Measurements from ENCODE around the gene KRTCAP3. TPM values are rescaled to one million over a fixed set of nuclear protein-coding genes. Genes with fewer than 3 reads are reported as not detected.

KRTCAP3 gene, protein sequence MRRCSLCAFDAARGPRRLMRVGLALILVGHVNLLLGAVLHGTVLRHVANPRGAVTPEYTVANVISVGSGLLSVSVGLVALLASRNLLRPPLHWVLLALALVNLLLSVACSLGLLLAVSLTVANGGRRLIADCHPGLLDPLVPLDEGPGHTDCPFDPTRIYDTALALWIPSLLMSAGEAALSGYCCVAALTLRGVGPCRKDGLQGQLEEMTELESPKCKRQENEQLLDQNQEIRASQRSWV
- total RNA-seq, result 5.5 and 6.9 TPM in 2 replicates
- long read RNA-seq, result 0 reads

DNA sequence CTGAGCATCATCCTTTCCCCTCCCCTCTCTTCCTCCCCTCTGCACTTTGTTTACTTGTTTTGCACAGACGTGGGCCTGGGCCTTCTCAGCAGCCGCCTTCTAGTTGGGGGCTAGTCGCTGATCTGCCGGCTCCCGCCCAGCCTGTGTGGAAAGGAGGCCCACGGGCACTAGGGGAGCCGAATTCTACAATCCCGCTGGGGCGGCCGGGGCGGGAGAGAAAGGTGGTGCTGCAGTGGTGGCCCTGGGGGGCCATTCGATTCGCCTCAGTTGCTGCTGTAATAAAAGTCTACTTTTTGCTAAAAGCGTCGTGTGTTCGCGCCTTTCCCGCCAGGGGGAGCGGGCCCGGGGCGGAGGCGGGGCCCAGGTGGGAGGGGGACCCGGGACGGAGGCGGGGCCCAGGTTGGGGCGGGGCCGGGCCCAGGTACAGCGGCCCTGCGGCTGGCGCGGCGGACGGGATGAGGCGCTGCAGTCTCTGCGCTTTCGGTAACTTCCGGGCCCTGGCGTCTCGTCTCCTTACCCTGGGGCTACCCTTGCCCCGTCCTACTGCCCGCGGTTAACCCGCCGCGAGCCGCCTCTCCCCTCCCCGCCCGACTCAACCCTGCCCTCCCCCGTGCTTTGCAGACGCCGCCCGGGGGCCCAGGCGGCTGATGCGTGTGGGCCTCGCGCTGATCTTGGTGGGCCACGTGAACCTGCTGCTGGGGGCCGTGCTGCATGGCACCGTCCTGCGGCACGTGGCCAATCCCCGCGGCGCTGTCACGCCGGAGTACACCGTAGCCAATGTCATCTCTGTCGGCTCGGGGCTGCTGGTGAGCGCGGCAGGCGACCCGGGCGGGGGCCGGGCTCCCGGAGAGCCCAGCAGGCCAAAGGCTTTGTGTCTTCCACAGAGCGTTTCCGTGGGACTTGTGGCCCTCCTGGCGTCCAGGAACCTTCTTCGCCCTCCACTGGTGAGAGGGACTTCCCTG is at the start of gene KRTCAP3:
KRTCAP3 (plus strand) TSS at position 424 of the 962 bp plus-strand sequence; CDS start at position 456, 32 bp downstream.
- Mint-ChIP-seq H3K27me3 (ENCODE audit: low read depth) (no peaks in the 10 kb centered on the region), H3K4me1 (no peaks in the 10 kb centered on the region), H3K9me3 (no peaks in the 10 kb centered on the region), H3K27ac (ENCODE audit: unreplicated experiment) (no peak within 1 kb of the TSS), H3K36me3 (ENCODE audit: low read depth) (peaks cover 21% of the 10 kb centered on the region), H3K4me3 (peak within 1 kb of the TSS; percentile 19)
- TF ChIP-seq, protein P1, sequence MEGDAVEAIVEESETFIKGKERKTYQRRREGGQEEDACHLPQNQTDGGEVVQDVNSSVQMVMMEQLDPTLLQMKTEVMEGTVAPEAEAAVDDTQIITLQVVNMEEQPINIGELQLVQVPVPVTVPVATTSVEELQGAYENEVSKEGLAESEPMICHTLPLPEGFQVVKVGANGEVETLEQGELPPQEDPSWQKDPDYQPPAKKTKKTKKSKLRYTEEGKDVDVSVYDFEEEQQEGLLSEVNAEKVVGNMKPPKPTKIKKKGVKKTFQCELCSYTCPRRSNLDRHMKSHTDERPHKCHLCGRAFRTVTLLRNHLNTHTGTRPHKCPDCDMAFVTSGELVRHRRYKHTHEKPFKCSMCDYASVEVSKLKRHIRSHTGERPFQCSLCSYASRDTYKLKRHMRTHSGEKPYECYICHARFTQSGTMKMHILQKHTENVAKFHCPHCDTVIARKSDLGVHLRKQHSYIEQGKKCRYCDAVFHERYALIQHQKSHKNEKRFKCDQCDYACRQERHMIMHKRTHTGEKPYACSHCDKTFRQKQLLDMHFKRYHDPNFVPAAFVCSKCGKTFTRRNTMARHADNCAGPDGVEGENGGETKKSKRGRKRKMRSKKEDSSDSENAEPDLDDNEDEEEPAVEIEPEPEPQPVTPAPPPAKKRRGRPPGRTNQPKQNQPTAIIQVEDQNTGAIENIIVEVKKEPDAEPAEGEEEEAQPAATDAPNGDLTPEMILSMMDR (conservative IDR thresholded peaks at IDR 0.05), result peak; percentile 49
- DNase-seq (ENCODE audit: low read depth, low spot score), result no peak

DNA sequence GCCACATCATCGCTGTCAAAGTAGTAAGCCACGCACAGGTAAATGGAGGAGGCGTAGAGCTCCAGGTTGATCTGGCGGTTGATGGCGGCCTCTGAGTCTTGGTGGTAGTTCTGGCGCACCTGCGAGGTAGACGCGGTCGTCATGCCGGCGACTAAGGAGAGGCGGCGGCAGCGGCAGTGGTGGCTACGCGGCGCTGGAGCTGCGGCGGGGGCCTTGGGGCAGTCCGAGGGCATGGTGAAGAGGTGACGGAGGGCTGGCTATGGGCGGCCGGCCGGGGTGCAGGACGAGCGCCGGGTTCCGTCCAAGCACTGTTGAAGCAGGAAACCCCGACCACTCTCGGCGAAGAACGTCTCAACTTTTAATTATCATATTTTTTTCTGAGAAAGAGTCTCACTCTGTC is 49.0 kb upstream of the KRTCAP3 start:
- Mint-ChIP-seq H3K4me1 (peaks cover 5% of the 10 kb centered on the region), H3K27me3 (ENCODE audit: low read depth) (no peaks in the 10 kb centered on the region), H3K27ac (ENCODE audit: unreplicated experiment) (no peak overlapping the region), H3K36me3 (ENCODE audit: low read depth) (peaks cover 14% of the 10 kb centered on the region), H3K9me3 (no peaks in the 10 kb centered on the region), H3K4me3 (no peak overlapping the region)
- DNase-seq (ENCODE audit: low read depth, low spot score), result no peak
- TF ChIP-seq, protein P1 (conservative IDR thresholded peaks at IDR 0.05), result no peak

DNA sequence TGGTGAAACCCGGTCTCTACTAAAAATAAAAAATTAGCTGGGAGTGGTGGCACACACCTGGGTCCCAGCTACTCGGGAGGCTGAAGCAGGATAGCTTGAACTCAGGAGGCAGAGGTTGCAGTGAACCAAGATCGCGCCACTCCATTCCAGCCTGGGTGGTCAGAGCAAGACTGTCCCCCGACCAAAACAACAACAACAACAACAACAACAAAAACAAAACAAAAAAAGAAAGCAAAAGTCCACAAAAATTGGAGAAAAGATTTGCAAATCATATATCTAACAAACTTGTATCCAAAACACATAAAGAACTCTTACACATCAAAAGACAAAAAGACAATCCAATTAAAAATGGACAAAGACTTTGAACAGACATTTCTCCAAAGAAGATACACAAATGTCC is 43.2 kb upstream of the KRTCAP3 start:
- TF ChIP-seq, protein P1 (conservative IDR thresholded peaks at IDR 0.05), result no peak
- no peak overlapping the region for H3K27ac Mint-ChIP-seq (ENCODE audit: unreplicated experiment)

DNA sequence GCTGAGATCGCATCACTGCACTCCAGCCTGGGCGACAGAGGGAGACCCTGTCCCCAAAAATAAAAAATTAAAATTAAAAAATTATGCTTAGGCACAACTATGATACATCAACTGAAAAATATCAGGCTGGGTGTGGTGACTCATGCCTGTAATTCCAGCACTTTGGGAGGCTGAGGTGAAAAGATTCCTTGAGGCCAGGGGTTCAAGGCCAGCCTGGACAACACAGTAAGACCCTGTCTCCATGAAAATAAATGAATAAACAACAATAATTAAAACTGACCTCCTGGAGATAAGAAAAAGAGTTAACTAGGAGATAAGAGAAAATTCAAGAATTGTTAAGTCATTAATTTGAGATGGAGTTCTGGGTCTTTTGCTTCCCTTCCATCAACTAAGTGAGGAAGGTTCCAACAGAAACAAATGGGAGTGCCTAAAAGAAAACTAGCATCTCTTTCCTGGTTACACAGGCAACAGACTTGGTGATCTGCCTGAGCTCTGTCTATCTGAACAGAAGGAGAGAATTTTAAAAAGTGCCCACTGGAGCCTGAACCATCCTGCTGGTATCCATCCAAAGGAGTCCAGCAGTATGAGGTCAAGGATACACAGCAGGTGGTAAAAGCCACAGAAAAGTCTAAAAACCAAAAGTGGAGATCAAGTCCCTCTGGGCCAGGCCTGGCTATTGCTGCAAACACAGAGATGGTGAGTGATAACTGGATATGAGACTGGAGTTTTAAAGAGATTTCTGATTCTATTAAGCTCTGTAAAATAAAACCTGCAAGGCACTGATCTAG is 41.6 kb upstream of the KRTCAP3 start:
- Mint-ChIP-seq H3K4me3 (no peak overlapping the region), H3K4me1 (peaks cover 11% of the 10 kb centered on the region), H3K36me3 (ENCODE audit: low read depth) (peaks cover 6% of the 10 kb centered on the region), H3K27ac (ENCODE audit: unreplicated experiment) (no peak overlapping the region), H3K27me3 (ENCODE audit: low read depth) (no peaks in the 10 kb centered on the region), H3K9me3 (no peaks in the 10 kb centered on the region)
- no peak for DNase-seq (ENCODE audit: low read depth, low spot score)
- TF ChIP-seq, protein P1 (conservative IDR thresholded peaks at IDR 0.05), result no peak

More for the DNA sequence above, 43.2 kb upstream of the KRTCAP3 start:
- no peak for DNase-seq (ENCODE audit: low read depth, low spot score)
- Mint-ChIP-seq H3K4me3 (no peak overlapping the region), H3K27me3 (ENCODE audit: low read depth) (no peaks in the 10 kb centered on the region), H3K4me1 (peaks cover 11% of the 10 kb centered on the region), H3K36me3 (ENCODE audit: low read depth) (peaks cover 6% of the 10 kb centered on the region), H3K9me3 (no peaks in the 10 kb centered on the region)
